ENCODE data around the gene JOSD2. TPM values are rescaled to one million over a fixed set of nuclear protein-coding genes. Genes with fewer than 3 reads are reported as not detected.
"Not testable (repeated sequence)": the region's sequence is repeated elsewhere in the genome, so short reads cannot be mapped to it uniquely, and the experiment has no call there.

Gene JOSD2
- total and polyA plus RNA-seq, 9 of the 15 experiments (the other 6 are each of a cell fraction or from before 2014, with no cell fraction given): 0.06 to 14.4 (median 3.1) TPM

DNA sequence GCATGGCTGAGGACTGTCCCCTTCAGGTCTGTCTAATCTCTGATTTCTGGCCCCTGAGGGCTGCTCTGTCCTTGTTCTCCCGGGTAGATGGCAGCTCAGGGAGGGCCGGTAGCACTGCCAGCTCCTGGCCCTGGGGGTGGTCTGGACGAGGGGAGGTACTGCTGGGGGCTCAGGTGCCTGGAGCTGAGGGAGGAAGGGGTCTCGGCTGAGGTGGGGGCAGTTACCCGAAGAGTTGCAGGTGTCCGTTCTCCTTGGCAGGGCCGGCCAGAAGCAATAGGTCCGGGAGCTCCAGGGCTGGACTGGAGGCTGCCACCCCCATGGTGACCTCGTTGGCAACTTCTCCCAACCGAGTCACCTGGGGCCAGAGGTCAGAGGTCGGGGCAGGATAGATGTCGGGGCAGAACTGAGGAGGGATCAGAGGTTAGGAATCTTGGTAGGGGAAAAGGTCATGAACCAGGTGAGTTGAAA is 35.9 kb downstream of the JOSD2 start:
- TF ChIP-seq, protein P1, sequence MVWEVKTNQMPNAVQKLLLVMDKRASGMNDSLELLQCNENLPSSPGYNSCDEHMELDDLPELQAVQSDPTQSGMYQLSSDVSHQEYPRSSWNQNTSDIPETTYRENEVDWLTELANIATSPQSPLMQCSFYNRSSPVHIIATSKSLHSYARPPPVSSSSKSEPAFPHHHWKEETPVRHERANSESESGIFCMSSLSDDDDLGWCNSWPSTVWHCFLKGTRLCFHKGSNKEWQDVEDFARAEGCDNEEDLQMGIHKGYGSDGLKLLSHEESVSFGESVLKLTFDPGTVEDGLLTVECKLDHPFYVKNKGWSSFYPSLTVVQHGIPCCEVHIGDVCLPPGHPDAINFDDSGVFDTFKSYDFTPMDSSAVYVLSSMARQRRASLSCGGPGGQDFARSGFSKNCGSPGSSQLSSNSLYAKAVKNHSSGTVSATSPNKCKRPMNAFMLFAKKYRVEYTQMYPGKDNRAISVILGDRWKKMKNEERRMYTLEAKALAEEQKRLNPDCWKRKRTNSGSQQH (CRISPR knock-in tag; IDR thresholded peaks at IDR 0.05): no peak
- TF ChIP-seq NR2C1 (IDR thresholded peaks at IDR 0.05) (peak; percentile 62), NR2C1 (tag; IDR thresholded peaks at IDR 0.05) (no peak)
- intact Hi-C loops (cut with micrococcal nuclease): no loop called here
- Histone ChIP-seq H3K4me3 (no peak overlapping the region), H3K36me3 (ENCODE audit: control insufficient read depth, insufficient read depth, low read length) (peaks cover 22% of the 10 kb centered on the region; the same call in 1 of the 3 replicates), H3K4me2 (ENCODE audit: insufficient read depth, low read length) (no peak overlapping the region), H3K9ac (ENCODE audit: insufficient read depth in 1 of 2, low read depth in 2 of 2, low read length in 2 of 2) (peak overlapping the region in 1 of 2 experiments; percentile 75; a peak in 2 of 4 replicates), H3K27ac (ENCODE audit: extremely low read depth, low read depth, low read length) (no peak overlapping the region), H3K27me3 (ENCODE audit: control insufficient read depth in 2 of 2, insufficient read depth in 2 of 2, low read length in 2 of 2) (no peaks in the 10 kb centered on the region; a peak in 2 of 5 replicates), H3K4me1 (replicated peaks in 1 of 2; ENCODE audit: control insufficient read depth in 2 of 2, insufficient read depth in 2 of 2, low read length in 2 of 2) (peaks cover 5 to 44% of the 10 kb centered on the region in 2 experiments; a peak in 4 of 5 replicates), H3K9me1 (ENCODE audit: control insufficient read depth, insufficient read depth, low read length) (no peaks in the 10 kb centered on the region), H3K9me3 (replicated peaks; ENCODE audit: control insufficient read depth, insufficient read depth, low read depth, low read length) (no peaks in the 10 kb centered on the region; the same call in 1 of the 2 replicates), H2AFZ (ENCODE audit: low read depth, low read length) (no peak overlapping the region), H3K79me2 (ENCODE audit: control insufficient read depth, insufficient read depth, low read length) (peaks cover 25% of the 10 kb centered on the region), H4K20me1 (replicated peaks; ENCODE audit: control insufficient read depth, insufficient read depth, low read length) (peaks cover 7% of the 10 kb centered on the region; the same call in 1 of the 2 replicates)
- ChIA-PET POLR2A (interaction anchor here (1.6 kb wide), 1 partner anchor 9 kb away, joined by 5 read pairs; no protein-coding TSS in a partner anchor), CTCF (ENCODE audit: low intra/inter-chr PET ratio) (no interaction called here)
- ATAC-seq: no peak
- in situ Hi-C loops (cut with MboI): no loop called here
- FAIRE-seq: no peak
- WGBS (ENCODE audit: insufficient coverage, low coverage, missing lambda C conversion rate): 39% methylated on average over 11 of the region's 12 CpGs
- BruUV-seq (replicated peaks): no TSS peak
- DNase-seq (ENCODE audit: extremely low read depth in 1 of 4, low spot score in 3 of 4): no peak

DNA sequence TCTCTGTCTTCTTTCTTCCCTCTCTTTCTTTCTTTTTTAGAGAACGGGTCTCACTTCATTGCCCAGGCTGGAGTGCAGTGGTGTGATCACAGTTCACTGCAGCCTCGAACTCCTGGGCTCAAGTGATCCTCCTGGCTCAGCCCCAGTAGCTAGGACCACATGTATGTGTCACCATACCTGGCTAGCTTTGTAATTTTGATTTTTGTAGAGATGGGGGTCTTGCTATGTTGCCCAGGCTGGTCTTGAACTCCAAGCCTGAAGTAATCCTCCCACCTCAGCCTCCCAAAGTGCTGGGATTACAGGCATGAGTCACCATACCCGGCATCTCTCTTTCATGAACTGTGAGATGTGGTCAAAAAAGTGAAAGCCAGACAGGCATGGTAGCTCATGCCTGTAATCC is 37.7 kb downstream of the JOSD2 start:
- H3K4me2 ChIP-seq (ENCODE audit: insufficient read depth, low read length); BruUV-seq (replicated peaks); H3K27ac ChIP-seq (ENCODE audit: extremely low read depth, low read depth, low read length); ATAC-seq; H3K9me3 ChIP-seq (replicated peaks; ENCODE audit: control insufficient read depth, insufficient read depth, low read depth, low read length); H3K4me3 ChIP-seq; FAIRE-seq; H2AFZ ChIP-seq (ENCODE audit: low read depth, low read length); DNase-seq (ENCODE audit: extremely low read depth in 1 of 4, low spot score in 3 of 4); intact Hi-C loops (cut with micrococcal nuclease); POLR2A ChIA-PET; H4K20me1 ChIP-seq (replicated peaks; ENCODE audit: control insufficient read depth, insufficient read depth, low read length); H3K9ac ChIP-seq (ENCODE audit: insufficient read depth in 1 of 2, low read depth in 2 of 2, low read length in 2 of 2); H3K9me1 ChIP-seq (ENCODE audit: control insufficient read depth, insufficient read depth, low read length); CTCF ChIA-PET (ENCODE audit: low intra/inter-chr PET ratio); in situ Hi-C loops (cut with MboI); H3K36me3 ChIP-seq (ENCODE audit: control insufficient read depth, insufficient read depth, low read length): not testable (repeated sequence)
- peaks cover 16% of the 10 kb centered on the region for H3K79me2 ChIP-seq (ENCODE audit: control insufficient read depth, insufficient read depth, low read length)
- TF ChIP-seq ZNF121 (CRISPR knock-in tag; conservative IDR thresholded peaks at IDR 0.05): peak; percentile 93
- peaks cover 0 to 17% of the 10 kb centered on the region in 2 experiments; a peak in 3 of 5 replicates for H3K27me3 ChIP-seq (ENCODE audit: control insufficient read depth in 2 of 2, insufficient read depth in 2 of 2, low read length in 2 of 2)
- H3K4me1 ChIP-seq (replicated peaks in 1 of 2; ENCODE audit: control insufficient read depth in 2 of 2, insufficient read depth in 2 of 2, low read length in 2 of 2): peaks cover 5 to 30% of the 10 kb centered on the region in 2 experiments; a peak in 4 of 5 replicates
- WGBS (ENCODE audit: insufficient coverage, low coverage, missing lambda C conversion rate): 3% methylated on average over 3 of the region's 3 CpGs
